Heart left ventricle (tissue), 13 donors: ENCODE measurements around the gene TBC1D21.

Experiments
- POLR2A ChIP-seq, 2 donors: fragments of 450-650 bp; IDR thresholded peaks; one replicate each; pipeline ENCODE4 v1.6.1; 2017; ENCODE audit warnings: antibody characterized with exemption in 2 of 2, mild to moderate bottlenecking in 2 of 2, moderate library complexity in 2 of 2
- TF ChIP-seq, protein P1 (sequence below), 12 donors: fragments of 200-600 bp; sonication (generic) in 4 of 12; IDR thresholded peaks; one replicate each; pipeline versions ENCODE4 v1.5.0 to v1.8.0; 2018 to 2022; ENCODE audit warnings: antibody characterized with exemption in 12 of 12, mild to moderate bottlenecking in 5 of 12
- donor health status: ischemic (EF 13 %, LVEDD 7.1; RV severe dilation, severe dysfunction).
- donor health status: DM: no; HTN: yes; CAD: no.
- donor health status: DM: no; HTN: no; CAD: no.
- donor health status: ischemic (EF 25% LVEDD 6.9; RV normal size, moderate dysfunction).
- donor health status: ischemic (EF 25% LVEDD 5.7; RV mildly dilated, moderate dysfunction).
- donor health status: ischemic (EF 35%, LVEDD 5.7; RV mildly dilated, moderate dysfunction).
- donor health status: nonischemic (EF 11% LVEDD 7.7; RV severe dilation, severe dysfunction).
- donor health status: DM: yes; HTN: yes; CAD: no.
- donor health status: PGD.
- donor health status: ischemic (EF 29% LVEDD 5.4; RV normal size, mild dysfunction).
- donor health status: nonischemic (EF 23%, LVEDD 6.1; RV moderate dilation, normal function).

GRCh38 chr15:73932381-73933191 lies 59.2 kb downstream of the TBC1D21 start:
- TF ChIP-seq, protein P1, sequence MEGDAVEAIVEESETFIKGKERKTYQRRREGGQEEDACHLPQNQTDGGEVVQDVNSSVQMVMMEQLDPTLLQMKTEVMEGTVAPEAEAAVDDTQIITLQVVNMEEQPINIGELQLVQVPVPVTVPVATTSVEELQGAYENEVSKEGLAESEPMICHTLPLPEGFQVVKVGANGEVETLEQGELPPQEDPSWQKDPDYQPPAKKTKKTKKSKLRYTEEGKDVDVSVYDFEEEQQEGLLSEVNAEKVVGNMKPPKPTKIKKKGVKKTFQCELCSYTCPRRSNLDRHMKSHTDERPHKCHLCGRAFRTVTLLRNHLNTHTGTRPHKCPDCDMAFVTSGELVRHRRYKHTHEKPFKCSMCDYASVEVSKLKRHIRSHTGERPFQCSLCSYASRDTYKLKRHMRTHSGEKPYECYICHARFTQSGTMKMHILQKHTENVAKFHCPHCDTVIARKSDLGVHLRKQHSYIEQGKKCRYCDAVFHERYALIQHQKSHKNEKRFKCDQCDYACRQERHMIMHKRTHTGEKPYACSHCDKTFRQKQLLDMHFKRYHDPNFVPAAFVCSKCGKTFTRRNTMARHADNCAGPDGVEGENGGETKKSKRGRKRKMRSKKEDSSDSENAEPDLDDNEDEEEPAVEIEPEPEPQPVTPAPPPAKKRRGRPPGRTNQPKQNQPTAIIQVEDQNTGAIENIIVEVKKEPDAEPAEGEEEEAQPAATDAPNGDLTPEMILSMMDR (IDR thresholded peaks at IDR 0.05), result no peak
- no peak for TF ChIP-seq POLR2A (IDR thresholded peaks at IDR 0.05)
